NCI-H2029 (cell line): ENCODE data around the gene FETUB.
"Not testable (repeated sequence)": the region's sequence is repeated elsewhere in the genome, so short reads cannot be mapped to it uniquely, and the experiment has no call there.

Experiments used
- DNase-seq: peaks from one replicate; lab custom pipeline; 2025; lab: John Stamatoyannopoulos, UW

The FETUB gene

DNA sequence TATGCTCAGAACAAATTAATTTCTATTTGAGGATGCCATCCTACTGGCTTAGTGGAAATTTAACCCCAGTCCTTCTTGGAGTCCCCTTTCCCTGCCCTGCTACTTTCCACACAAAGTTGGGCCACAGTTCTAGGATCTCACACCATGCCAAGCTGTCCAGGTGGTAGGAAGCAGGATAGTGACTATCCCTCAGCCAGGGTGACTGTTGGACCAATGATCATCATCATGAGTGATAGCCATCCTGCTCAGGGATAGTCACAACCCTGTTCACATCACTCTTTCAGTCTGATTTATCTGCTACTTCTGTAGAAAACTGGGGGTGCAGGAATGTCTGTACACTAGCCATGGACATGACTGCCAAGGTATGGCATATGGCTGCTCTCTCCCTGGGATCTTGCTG is 38.4 kb downstream of the FETUB start:
- no peak for DNase-seq

DNA sequence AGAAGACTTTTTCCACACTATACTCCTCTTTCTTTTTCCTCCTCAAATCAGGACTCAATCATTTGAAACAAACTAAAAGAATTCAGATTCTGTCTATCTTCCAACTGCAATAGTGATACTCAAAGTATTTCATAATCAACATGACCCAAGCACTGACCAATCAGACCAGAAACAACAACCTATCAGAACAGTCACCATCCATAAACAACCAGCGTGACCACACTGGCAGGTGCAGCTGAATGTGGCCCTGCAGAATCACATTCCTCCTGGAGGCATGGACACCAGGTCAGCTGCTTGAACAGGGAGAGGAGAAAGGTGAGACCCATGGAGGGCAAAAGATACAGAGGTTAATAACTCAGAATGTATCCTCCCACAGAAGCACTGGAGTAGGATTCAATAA is 39.0 kb downstream of the FETUB start:
- DNase-seq: no peak

DNA sequence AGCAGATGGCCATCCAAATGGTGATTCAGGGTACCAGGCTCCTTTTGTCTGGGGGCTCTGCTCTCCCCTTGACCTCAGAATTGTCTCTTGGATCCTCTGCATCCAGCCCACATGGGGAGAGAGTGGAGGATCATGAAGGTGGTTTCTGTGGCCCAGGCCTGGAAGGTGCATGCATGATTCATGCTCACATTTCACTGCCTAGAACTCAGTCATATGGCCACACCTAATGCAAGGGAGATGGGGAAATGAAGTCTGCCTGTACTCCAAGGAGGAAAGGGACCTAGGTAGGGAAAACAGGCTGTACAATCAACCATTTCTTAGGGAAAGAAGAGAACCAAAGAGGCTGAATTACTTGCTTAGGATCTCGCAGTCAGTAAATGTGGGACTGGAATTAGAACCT is 40.7 kb downstream of the FETUB start:
- no peak for DNase-seq

DNA sequence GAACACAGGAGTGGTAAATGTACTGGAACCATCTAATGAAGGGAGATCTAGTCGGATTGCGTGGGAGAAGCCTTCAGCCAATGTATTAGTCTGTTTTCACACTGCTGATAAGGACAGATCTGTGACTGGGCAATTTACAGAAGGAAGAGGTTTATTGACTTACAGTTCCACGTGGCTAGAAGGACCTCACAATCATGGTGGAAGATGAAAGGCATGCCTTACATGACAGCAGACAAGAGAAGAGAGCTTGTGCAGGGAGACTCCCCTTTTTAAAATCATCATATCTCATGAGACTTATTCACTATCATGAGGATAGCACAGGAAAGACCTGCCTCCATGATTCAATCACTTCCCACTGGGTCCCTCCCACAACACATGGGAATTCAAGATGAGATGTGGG is 42.6 kb downstream of the FETUB start:
- no peak for DNase-seq

DNA sequence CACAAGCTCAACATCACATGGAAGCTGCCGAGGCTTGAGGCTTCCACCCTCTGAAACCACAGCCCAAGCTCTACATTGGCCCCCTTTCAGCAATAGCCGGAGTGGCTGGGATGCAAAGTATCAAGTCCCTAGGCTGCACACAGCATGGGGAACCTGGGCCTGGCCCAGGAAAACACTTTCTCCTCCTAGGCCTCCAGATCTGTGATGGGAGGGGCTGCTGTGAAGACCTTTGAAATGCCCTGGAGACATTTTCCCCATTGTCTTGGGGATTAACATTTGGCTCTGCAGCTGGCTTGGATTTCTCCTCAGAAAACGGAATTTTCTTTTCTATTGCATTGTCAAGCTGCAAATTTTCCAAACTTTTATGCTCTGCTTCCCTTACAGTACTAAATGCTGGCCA is 43.8 kb downstream of the FETUB start:
- no peak for DNase-seq

DNA sequence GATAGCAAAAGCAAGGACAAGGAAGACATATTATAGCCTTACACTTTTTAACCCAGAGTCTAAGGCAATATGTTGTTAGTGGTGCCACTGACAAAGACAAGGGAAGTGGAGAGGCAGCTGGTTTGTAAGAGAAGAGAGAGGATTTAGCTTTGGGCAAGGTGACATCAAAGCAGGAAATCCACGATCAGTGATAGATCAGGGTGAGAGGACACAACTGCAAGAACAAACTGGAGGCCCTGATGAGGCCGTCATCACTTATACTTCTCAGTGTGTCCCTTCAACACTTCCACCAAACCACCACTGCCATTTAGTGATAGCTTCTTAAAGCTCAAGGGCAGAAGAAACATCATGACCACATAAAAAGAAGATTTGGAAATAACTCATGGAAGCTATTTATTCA is 46.3 kb downstream of the FETUB start:
- DNase-seq: not testable (repeated sequence)

DNA sequence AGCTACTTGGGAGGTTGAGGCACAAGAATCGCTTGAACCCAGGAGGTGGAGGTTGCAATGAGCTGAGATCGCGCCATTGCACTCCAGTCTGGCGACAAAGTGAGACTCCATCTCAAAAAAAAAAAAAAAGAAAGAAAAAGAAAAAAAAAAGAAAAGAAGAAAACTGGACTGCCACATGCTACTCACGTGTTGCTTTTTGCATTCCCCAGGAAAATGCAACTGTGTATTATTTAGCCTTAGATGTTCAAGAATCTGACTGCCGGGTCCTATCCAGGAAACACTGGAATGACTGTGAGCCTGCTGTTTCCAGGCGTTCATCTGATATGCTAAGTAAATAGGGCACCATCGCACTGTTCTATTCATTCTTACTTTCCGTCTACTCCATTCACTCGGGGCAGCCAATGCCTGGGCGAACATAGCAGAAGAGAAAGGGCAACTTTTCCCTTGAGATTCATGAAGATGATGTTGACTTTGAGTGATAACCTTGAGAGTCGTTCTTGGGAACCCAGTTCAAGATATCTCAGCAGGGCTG is 47.0 kb downstream of the FETUB start:
- no peak for DNase-seq

DNA sequence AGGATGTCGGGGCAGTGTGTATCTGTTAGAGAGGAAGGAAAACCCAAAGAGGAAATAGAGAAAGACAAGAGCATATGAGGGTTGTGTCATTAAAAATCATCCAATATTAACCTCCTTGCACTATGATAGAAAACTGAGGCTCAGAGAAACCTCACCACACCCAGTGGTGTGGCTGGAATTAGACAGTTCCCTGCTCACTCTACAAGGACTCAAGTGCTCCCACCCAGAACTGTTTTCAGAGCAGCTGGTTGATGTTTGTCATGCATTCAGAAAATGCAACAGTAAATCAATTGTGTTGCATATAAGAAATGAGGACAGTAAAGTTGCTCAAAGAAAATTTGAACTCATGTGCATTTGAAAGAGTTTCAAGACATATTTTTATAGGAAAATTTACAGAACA is 50.1 kb downstream of the FETUB start:
- not testable (repeated sequence) for DNase-seq

DNA sequence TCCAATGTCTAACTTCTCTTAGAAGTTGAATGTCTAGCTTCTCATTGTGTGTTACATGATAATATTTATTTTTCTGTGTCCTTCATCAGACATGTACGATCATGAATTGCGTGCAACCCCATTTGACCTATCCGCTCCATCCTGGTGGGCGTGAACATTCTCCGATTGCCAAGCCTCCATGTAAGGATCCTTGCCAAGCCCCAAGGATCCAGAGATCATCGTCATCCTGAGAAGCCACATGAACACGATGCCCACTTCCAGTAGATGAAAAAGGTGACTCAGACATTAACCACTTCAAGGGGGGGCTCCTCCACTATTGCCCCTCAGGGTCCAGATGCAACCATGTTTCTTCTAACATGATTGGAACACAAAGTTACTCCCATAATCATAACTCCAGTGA is 51.5 kb downstream of the FETUB start:
- DNase-seq: no peak

DNA sequence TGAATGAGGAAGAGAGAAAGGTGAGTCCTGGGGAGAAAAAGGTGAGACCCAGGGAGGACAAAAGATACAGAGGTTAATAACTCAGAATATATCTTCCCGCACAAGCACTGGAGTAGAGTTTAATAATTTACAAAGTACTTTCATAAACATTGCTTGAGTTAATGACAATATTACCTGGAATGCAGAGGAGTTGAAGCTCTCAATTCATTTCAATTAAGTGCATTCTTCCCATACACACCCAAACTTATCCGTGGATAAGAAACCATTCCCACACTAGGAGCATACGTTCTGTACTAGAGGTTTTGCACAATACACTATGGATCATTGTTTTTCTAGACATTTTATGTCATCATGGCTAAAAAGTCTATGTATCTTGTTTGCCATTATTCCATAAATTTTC is 53.6 kb downstream of the FETUB start:
- no peak for DNase-seq

DNA sequence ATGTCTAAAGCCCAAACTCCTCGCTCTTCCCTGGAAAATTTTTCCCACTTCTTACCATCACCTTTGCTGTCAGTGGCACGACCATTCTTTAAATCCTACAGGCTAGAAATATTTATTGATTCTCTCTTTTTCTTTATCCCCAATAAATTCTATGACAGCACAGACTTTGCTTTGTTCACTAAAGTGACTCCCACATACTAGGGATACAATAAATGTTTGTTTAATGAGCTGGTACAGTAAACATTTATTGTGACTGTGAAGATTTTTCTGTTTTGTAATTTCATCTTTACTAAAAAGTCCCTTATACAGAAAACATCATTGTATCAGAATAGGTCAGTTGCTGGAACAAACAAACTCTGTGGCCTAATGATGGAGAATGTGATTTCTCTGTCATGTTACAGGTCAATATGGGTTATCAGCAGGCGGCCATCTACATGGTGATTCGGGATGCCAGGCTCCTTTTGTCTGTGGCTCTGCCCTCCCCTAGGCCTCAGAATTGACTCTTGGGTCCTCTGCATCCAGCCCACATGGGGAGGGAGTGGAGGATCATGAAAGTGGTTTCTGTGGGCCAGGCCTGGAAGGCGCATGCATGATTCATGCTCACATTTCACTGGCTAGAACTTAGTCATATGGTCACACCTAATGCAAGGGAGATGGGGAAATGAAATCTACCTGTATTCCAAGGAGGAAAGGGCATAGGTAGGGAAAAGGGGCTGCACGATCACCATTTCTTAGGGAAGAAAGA is 54.3 kb downstream of the FETUB start:
- DNase-seq: no peak

DNA sequence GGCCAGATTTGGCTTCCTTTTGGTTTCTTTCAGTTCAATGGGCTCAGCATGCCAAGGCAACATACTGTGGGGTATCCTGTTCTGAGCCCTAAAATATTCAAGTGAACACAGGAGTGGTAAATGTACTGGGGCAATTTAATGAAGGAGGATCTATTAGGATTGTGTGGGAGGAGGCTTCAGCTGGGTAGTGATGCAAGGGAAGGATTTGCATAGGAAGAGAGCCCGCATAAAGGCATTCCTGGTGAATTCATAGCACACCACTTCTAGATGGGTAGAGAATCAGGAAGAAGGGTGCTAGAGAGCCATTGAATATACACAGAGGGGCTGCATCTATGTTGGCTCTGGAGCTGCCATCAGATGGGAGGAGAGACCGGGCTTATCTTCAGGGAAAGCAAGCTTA is 56.3 kb downstream of the FETUB start:
- no peak for DNase-seq

DNA sequence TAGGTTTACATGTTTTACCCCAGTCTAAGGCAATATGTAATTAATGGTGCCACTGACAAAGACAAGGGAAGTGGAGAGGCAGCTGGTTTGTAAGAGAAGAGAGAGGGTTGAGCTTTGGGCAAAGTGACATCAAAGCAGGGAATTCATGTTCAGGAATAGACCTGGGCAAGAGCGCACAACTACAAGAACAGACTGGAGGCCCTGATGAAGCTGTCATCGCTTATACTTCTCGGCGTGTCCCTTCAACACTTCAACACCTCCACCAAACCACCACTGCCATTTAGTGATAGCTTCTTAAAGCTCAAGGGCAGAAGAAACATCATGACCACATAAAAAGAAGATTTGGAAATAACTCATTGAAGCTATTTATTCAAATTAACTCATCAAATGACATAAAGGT is 57.3 kb downstream of the FETUB start:
- DNase-seq: no peak

DNA sequence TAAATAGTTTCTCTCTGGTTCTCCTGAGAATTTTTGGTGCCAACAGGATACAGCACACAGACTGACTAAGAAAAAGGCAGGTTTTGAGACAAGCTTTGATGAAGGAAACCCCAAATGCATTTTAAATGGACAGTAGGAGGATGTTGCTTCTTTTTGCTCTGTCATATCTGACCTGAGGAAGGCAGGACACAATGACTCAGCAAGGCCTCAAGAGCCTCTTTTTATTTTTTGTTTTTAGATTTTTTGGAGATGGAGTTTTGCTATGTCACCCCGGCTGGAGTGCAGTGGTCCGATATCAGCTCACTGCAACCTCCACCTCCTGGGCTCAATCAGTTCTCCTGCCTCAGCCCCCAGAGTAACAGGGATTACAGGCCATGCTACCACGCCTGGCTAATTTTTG is 60.1 kb downstream of the FETUB start:
- no peak for DNase-seq

DNA sequence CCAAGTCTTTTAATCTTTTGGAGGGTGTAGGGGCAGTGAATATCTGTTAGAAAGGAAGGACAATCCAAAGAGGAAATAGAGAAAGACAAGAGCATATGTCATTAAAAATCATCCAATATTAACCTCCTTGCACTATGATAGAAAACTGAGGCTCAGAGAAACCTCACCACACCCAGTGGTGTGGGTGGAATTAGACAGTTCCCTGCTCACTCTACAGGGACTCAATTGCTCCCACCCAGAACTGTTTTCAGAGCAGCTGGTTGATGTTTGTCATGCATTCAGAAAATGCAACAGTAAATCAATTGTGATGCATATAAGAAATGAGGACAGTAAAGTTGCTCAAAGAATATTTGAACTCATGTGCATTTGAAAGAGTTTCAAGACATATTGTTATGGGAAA is 62.3 kb downstream of the FETUB start:
- not testable (repeated sequence) for DNase-seq
